Body of pancreas (tissue), 4 donors: ENCODE data around the gene XPO6. TPM values are rescaled to one million over a fixed set of nuclear protein-coding genes. Genes with fewer than 3 reads are reported as not detected.

Experiments
- ATAC-seq: fragments of 150-250 bp; one replicate; pipeline ENCODE4 v1.9.1; 2016
- DNase-seq, 4 donors: peaks; one replicate each; pipeline ENCODE4 v3.0.0-alpha.2; 2019
- H3K27ac ChIP-seq, 4 donors: fragments of 200-600 bp; sonication (generic); 1 replicate in 3 of 4; 2 replicates in 1 of 4; pipeline versions ENCODE4 v1.5.1 to v1.6.1; 2016 to 2019; ENCODE audit warnings: mild to moderate bottlenecking in 1 of 4, mixed read lengths in 1 of 4, moderate library complexity in 1 of 4
- H3K27me3 ChIP-seq, 2 donors: fragments of 200-600 bp; sonication (generic); one replicate each; pipeline ENCODE4 v1.6.0; 2016; ENCODE audit warnings: mild to moderate bottlenecking in 1 of 2
- H3K36me3 ChIP-seq, 2 donors: fragments of 200-600 bp; sonication (generic); replicated peaks in 1 of 2; 2 replicates each; pipeline ENCODE4 v1.5.1; 2016; ENCODE audit warnings: low read depth in 2 of 2; ENCODE audit not compliant: insufficient read depth in 1 of 2
- H3K4me1 ChIP-seq: fragments of 200-600 bp; sonication (generic); one replicate; pipeline ENCODE4 v1.6.0; 2016
- H3K4me3 ChIP-seq, 2 donors: fragments of 200-600 bp; sonication (generic); 1 replicate in 1 of 2; 2 replicates in 1 of 2; pipeline ENCODE4 v1.5.1; 2016 to 2019
- H3K9me3 ChIP-seq, 3 donors: fragments of 200-600 bp; sonication (generic); 1 replicate in 2 of 3; 2 replicates in 1 of 3; pipeline ENCODE4 v1.5.1; 2016
- POLR2A ChIP-seq, 3 donors: fragments of 450-650 bp; IDR thresholded peaks; one replicate each; pipeline ENCODE4 v1.6.1; 2016; ENCODE audit warnings: antibody characterized with exemption in 3 of 3, mild to moderate bottlenecking in 2 of 3
- WGBS, 2 donors: methylation state at CpG; one replicate each; pipeline ENCODE4 v1.1.5; 2017; 5-methylcytosine and 5-hydroxymethylcytosine counted together
- intact Hi-C: fragments of 100-400 bp; cut with DNase I; formaldehyde crosslinking; loops from one replicate; pipeline ENCODE4 v1.15.1; 2023
- total RNA-seq, 2 donors: library from RNA; depleted of rRNA; stranded (reverse); fragments of >200 nt; gene quantifications; one replicate each; pipeline ENCODE4 v1.1.0, GENCODE V29; 2016
- TF ChIP-seq, protein P1 (sequence below), 7 experiments: fragments of 450-650 bp in 4 of 7; fragments of 200-600 bp in 3 of 7; sonication (generic) in 3 of 7; IDR thresholded peaks; one replicate each; pipeline ENCODE4 v1.5.1; 2016 to 2019; ENCODE audit warnings: antibody characterized with exemption in 7 of 7

Gene XPO6
- total RNA-seq, 2 donors from 2014 or later: 54.7 to 103 TPM

DNA sequence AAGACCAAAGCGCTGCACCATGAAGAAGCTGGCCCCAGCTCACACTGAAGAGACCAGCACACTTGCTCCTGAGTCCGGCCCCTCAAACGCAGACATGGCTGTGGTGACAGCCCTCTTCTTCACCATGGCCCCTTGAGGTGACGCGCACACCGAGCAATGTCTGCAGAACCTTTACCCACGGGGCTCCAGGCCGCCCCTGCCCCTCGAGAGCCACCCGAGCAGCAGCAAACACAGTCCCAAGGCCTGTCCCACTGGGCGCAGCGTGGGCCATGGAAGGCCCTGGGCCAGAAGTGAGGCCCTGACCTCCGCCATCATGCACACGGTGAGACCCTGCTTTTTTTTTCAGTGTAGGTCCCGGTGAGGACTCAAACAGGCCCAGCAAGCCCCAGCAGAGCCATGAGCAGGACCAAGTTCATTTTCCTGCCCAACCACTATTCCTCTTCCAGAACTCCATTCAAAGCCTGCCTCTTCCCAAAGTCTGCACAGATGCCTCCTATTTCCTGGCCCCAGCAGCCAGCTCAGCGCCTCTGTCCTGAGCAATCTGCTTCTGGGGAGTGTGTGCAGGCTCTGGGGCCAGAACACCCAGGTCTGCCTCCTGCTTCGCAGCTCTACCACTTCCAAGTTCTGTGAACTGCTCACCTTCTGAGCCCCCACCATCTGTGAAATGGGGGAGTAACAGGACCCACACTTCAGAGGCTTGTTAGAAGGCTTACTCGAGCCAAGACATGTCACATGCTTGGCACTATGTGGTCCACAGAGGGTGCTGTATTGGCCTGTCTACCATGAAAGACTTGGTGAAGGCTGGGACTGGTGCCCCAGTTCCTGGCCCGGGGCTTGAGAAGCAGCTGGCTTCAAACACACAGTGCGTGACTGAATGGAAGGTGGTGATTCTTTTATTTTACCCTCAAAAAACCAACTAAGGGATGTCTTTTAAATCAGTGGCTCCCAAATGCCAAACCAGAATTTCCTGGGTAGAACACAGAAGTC is 112.5 kb downstream of the XPO6 start:
- H3K36me3 ChIP-seq: peaks cover 16 to 28% of the 10 kb centered on the region in 2 donors
- ATAC-seq (no peak), DNase-seq (no peak)
- no peaks in the 10 kb centered on the region for H3K27me3 ChIP-seq
- intact Hi-C loops: no loop called here
- H3K27ac ChIP-seq: no peak overlapping the region
- H3K4me3 ChIP-seq: no peak overlapping the region
- 94 to 97% methylated on average over 5 to 20 of the region's 20 CpGs for WGBS, 2 donors
- H3K9me3 ChIP-seq: no peaks in the 10 kb centered on the region
- TF ChIP-seq POLR2A (IDR thresholded peaks at IDR 0.05): no peak
- TF ChIP-seq, protein P1, sequence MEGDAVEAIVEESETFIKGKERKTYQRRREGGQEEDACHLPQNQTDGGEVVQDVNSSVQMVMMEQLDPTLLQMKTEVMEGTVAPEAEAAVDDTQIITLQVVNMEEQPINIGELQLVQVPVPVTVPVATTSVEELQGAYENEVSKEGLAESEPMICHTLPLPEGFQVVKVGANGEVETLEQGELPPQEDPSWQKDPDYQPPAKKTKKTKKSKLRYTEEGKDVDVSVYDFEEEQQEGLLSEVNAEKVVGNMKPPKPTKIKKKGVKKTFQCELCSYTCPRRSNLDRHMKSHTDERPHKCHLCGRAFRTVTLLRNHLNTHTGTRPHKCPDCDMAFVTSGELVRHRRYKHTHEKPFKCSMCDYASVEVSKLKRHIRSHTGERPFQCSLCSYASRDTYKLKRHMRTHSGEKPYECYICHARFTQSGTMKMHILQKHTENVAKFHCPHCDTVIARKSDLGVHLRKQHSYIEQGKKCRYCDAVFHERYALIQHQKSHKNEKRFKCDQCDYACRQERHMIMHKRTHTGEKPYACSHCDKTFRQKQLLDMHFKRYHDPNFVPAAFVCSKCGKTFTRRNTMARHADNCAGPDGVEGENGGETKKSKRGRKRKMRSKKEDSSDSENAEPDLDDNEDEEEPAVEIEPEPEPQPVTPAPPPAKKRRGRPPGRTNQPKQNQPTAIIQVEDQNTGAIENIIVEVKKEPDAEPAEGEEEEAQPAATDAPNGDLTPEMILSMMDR (IDR thresholded peaks at IDR 0.05): no peak
- H3K4me1 ChIP-seq: no peaks in the 10 kb centered on the region

DNA sequence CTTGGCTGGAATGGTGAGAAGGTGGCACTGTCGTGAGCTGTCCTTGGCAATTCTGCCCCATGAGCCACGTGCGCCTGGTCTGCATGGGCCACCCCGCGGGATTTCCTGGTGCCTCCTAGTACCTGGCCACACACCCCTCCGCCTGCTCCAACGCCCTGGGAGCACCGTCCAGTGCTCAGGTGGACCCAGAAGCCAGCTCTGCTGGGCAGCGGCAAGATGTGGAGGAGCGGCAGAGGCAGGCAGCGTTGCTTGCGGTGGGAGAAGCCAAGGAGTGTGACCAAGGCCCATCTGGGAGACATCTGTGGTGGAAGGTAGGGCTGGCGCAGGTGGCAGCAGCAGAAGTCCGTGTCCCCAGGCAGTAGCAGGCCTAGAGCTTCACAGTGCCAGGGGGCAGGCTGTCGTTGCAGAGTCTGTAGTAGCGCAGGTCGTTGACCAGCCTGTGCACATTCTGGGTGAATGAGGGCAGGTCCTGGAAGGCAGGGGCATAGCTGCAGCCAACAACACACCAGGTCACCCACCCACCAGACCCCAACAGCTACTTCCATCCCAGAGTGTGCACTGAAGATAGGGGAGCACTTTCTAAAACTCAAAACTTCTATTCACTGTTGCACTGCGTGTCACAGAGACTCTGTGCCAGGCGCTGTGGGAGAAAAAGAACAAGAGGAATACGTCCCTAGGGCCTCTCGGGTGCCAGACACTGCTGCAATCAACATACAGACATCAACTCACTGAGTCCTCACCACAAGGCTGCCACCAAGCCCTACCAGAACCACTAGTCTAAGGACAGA is 113.4 kb downstream of the XPO6 start:
- no peak for DNase-seq
- Histone ChIP-seq H3K9me3 (no peaks in the 10 kb centered on the region), H3K27ac (no peak overlapping the region), H3K27me3 (no peaks in the 10 kb centered on the region), H3K4me3 (no peak overlapping the region), H3K4me1 (no peaks in the 10 kb centered on the region), H3K36me3 (peaks cover 16 to 19% of the 10 kb centered on the region in 2 donors)
- TF ChIP-seq, protein P1 (IDR thresholded peaks at IDR 0.05): no peak
- no peak for TF ChIP-seq POLR2A (IDR thresholded peaks at IDR 0.05)
- ATAC-seq: no peak
- intact Hi-C loops: no loop called here
- WGBS, 2 donors: 89 to 96% methylated on average over 20 to 21 of the region's 21 CpGs

DNA sequence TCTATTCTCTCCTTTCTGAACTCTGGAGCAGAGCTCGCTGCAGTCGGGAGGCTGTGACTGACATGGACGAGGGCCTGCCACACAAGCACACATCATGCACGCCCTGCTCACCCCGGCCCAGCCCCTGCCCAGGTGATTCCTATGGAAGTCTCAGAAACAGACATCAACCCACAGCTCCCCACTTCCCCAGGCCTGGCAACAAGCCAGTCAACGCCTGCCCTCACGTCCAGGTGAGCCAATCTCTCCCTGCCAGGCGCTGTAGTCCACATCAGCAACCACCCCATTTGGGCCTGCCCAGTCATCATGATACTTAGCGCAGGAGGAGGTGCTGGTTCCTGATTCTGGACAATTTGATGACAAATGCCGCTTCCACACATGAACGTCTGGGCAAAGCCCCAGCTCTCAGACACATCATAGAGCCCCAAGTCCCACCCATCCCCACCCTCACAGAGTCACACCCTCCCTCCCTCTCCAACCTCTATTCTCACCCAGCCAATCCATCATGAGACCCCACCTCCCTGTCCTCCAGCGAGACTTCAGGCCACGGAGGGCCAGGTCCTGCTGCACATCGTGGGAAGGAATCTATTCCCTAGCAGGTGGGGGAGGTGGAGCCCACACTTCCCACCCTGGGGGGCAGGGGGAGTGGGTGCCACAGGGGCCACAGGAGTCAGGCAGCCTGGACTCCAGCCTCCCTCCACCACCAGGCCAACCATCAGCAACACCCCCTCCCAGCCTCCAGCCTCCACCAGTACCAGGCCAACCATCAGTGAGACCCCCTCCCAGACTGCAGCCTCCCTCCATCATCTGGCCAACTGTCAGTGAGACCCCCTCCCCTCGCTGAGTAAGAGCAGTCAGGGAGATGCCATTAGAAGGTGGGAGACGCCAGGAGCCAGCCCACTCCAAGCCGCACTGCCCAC is 114.5 kb downstream of the XPO6 start:
- H3K4me1 ChIP-seq: no peaks in the 10 kb centered on the region
- no peak overlapping the region for H3K27ac ChIP-seq
- no peak for TF ChIP-seq POLR2A (IDR thresholded peaks at IDR 0.05)
- TF ChIP-seq, protein P1 (IDR thresholded peaks at IDR 0.05): no peak
- peaks cover 14 to 16% of the 10 kb centered on the region in 2 donors for H3K36me3 ChIP-seq
- intact Hi-C loops: no loop called here
- H3K4me3 ChIP-seq: no peak overlapping the region
- ATAC-seq (no peak), DNase-seq (no peak)
- no peaks in the 10 kb centered on the region for H3K27me3 ChIP-seq
- 78 to 80% methylated on average over 16 to 17 of the region's 17 CpGs for WGBS, 2 donors
- H3K9me3 ChIP-seq: no peaks in the 10 kb centered on the region

DNA sequence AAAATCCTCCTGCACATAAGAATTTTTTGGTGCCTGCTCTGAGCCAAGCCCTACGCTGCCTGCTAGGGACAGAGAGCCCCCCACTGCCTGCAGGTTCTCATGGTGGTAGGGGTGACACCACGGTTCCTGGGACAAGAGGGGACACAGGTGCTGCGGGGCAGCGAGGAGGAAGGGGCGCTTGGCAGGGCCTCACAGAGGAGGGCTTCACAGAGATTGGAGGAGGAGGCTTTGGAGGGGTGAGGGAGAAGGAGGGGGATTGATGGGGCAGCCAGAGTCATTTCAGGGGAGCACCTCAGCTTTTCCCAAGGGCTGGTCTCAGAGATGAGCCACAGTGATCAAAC is 118.4 kb downstream of the XPO6 start:
- intact Hi-C loops: no loop called here
- TF ChIP-seq, protein P1 (IDR thresholded peaks at IDR 0.05): no peak
- TF ChIP-seq POLR2A (IDR thresholded peaks at IDR 0.05): no peak
- ATAC-seq (no peak), DNase-seq (no peak)
- Histone ChIP-seq H3K36me3 (peaks cover 0 to 7% of the 10 kb centered on the region in 2 donors), H3K4me3 (no peak overlapping the region), H3K4me1 (no peaks in the 10 kb centered on the region), H3K27ac (no peak overlapping the region), H3K9me3 (no peaks in the 10 kb centered on the region), H3K27me3 (no peaks in the 10 kb centered on the region)
- WGBS, 2 donors: 92 to 93% methylated on average over 5 of the region's 5 CpGs
